ENCODE results near the gene DOCK6.

DNA sequence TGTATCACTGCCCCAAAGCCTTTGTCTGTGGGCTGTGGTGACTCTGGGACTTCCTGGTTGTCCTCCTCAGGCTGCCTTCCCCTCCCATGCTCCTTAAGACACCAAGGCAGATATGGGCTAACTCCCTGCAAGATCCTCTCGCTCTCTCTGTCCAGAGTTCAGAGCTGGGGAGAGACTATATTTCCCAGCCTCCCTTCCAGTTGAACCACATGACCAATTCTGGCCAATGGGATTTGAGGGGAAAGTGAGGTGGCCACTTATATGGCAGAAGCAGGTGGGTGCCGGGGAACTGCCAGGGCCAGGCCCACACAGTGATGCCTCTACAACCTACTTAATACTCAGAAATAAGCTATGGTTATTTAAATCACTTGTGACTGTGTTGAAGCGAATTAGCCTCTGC lies 39.1 kb downstream of the DOCK6 start:
- TF ChIP-seq EP300 (IDR thresholded peaks at IDR 0.05), result no peak
- no peak for TF ChIP-seq POLR2A (IDR thresholded peaks at IDR 0.05)
- TF ChIP-seq CTCF (IDR thresholded peaks at IDR 0.05), result no peak
